ENCODE measurements around the gene CTXN1. TPM values are rescaled to one million over a fixed set of nuclear protein-coding genes. Genes with fewer than 3 reads are reported as not detected.

CTXN1 gene
- total and polyA plus RNA-seq, 2 donors (not counting 3 experiments of a cell fraction or from before 2014, with no cell fraction given), result 16.0 to 27.6 TPM

DNA sequence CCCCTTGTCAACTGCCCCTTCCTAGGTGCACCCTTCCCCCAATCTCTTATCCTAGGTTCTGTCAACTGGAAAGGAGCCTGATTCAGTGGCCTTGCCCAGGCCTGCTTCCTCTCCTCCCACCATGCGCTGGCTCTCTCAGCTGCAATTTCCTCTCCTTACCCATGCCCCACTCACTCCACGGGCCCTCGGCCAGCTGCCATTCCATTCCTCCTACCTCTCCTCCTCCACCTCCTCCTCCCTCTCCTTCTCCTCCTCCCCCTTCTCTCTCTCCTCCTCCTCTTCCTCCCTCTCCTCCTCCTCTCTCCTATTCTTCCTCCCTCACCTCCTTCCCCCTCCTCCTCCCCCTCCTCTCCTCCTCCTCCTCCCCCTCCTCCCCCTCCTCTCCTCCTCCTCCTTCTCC lies 27.1 kb upstream of the CTXN1 start:
- intact Hi-C loops (cut with micrococcal nuclease), result no loop called here
- Histone ChIP-seq H3K4me2 (ENCODE audit: insufficient read depth, low read length) (no peak overlapping the region), H3K9me3 (replicated peaks; ENCODE audit: control insufficient read depth, insufficient read depth, low read length) (no peaks in the 10 kb centered on the region), H3K4me3 (replicated peaks in 1 of 3; ENCODE audit: insufficient read depth in 1 of 3, low read depth in 1 of 3, low read length in 3 of 3) (no peak overlapping the region), H3K9ac (replicated peaks; ENCODE audit: extremely low read depth, insufficient read depth, low read length) (no peak overlapping the region), H4K20me1 (replicated peaks; ENCODE audit: control insufficient read depth, extremely low read depth, insufficient read depth, low read length) (no peaks in the 10 kb centered on the region), H3K4me1 (ENCODE audit: control insufficient read depth, extremely low read depth, insufficient read depth, low read length) (peaks cover 5% of the 10 kb centered on the region), H3K36me3 (ENCODE audit: control insufficient read depth in 2 of 2, extremely low read depth in 1 of 2, insufficient read depth in 2 of 2, low read length in 2 of 2) (no peaks in the 10 kb centered on the region), H2AFZ (ENCODE audit: low read depth, low read length) (no peak overlapping the region), H3K27me3 (ENCODE audit: control insufficient read depth in 2 of 2, insufficient read depth in 2 of 2, low read length in 2 of 2) (no peaks in the 10 kb centered on the region), H3K27ac (ENCODE audit: insufficient read depth, low read depth, low read length) (no peak overlapping the region), H3K9me1 (replicated peaks; ENCODE audit: control insufficient read depth, extremely low read depth, insufficient read depth, low read length) (no peaks in the 10 kb centered on the region), H3K79me2 (ENCODE audit: control insufficient read depth, insufficient read depth, low read length) (no peaks in the 10 kb centered on the region)
- no peak for TF ChIP-seq EZH2 (IDR thresholded peaks at IDR 0.05; ENCODE audit: borderline replicate concordance, low read depth, low read length, severe bottlenecking)
- TF ChIP-seq MYC (IDR thresholded peaks at IDR 0.05; ENCODE audit: low read depth, low read length), result no peak
- TF ChIP-seq CTCF (IDR thresholded peaks at IDR 0.05; ENCODE audit: extremely low read depth in 1 of 2, insufficient read depth in 1 of 2, low read depth in 1 of 2, low read length in 2 of 2), result no peak
- no peak for TF ChIP-seq JUN (IDR thresholded peaks at IDR 0.05; ENCODE audit: borderline replicate concordance, insufficient read depth, insufficient read length, low read depth)
- TF ChIP-seq POLR2AphosphoS5 (IDR thresholded peaks at IDR 0.05; ENCODE audit: insufficient read depth, low read depth, low read length), result no peak
- no peak for TF ChIP-seq POLR2A (IDR thresholded peaks at IDR 0.05; ENCODE audit: low read depth, low read length)
- TF ChIP-seq GATA2 (IDR thresholded peaks at IDR 0.05; ENCODE audit: insufficient read depth, insufficient read length, low read depth, low read length), result no peak
- TF ChIP-seq MAX (IDR thresholded peaks at IDR 0.05; ENCODE audit: insufficient read depth, insufficient read length), result no peak
- TF ChIP-seq FOS (IDR thresholded peaks at IDR 0.05; ENCODE audit: borderline replicate concordance, insufficient read depth, low read length), result no peak
- no peak for FAIRE-seq
- no TSS peak for BruUV-seq (replicated peaks)
- dilution Hi-C loops (cut with MboI; ENCODE audit: extremely low pct_ligation_motif_present, low sequenced_read_pairs), result no loop called here
- DNase-seq (ENCODE audit: low read depth, low spot score), result peak; percentile 27
- CTCF ChIA-PET, result interaction anchor here (0.6 to 4.6 kb wide), 4 partner anchors 9 to 315 kb away, joined by 3 to 33 read pairs (median 6); partner anchors contain the start of gene TIMM44
- POLR2A ChIA-PET, result interaction anchor here (1.5 kb wide), 1 partner anchor 9 kb away, joined by 4 read pairs; no protein-coding TSS in a partner anchor
